Tibial artery (tissue), 4 donors: ENCODE data around the gene GAS7.

ENCODE experiments used
- DNase-seq, 2 donors: peaks; one replicate each; pipeline ENCODE4 v3.0.0-alpha.2; 2019
- H3K27ac ChIP-seq, 2 donors: fragments of 200-600 bp; sonication (generic) in 1 of 2; 1 replicate in 1 of 2; 2 replicates in 1 of 2; pipeline ENCODE4 v1.5.1; 2018 to 2019; ENCODE audit warnings: mild to moderate bottlenecking in 1 of 2
- H3K27me3 ChIP-seq, 2 donors: fragments of 200-600 bp; sonication (generic) in 1 of 2; one replicate each; pipeline versions ENCODE4 v1.5.1 to v1.6.0; 2016 to 2019
- H3K36me3 ChIP-seq, 3 donors: fragments of 200-600 bp; sonication (generic) in 2 of 3; one replicate each; pipeline ENCODE4 v1.5.1; 2016 to 2019; ENCODE audit warnings: mild to moderate bottlenecking in 2 of 3
- H3K4me1 ChIP-seq, 4 donors: fragments of 200-600 bp; sonication (generic) in 2 of 4; 1 replicate in 3 of 4; 2 replicates in 1 of 4; pipeline ENCODE4 v1.5.1; 2016 to 2019
- H3K4me3 ChIP-seq, 2 donors: fragments of 200-600 bp; sonication (generic) in 1 of 2; 1 replicate in 1 of 2; 2 replicates in 1 of 2; pipeline ENCODE4 v1.5.1; 2018 to 2019; ENCODE audit warnings: mild to moderate bottlenecking in 2 of 2
- H3K9me3 ChIP-seq, 3 donors: fragments of 200-600 bp; sonication (generic) in 1 of 3; one replicate each; pipeline ENCODE4 v1.5.1; 2016 to 2019
- intact Hi-C: fragments of 100-400 bp; cut with DNase I; formaldehyde crosslinking; loops from one replicate; pipeline ENCODE4 v1.15.0; 2023; ENCODE audit warnings: low total_unique reads
- TF ChIP-seq, protein P1 (sequence below), 2 experiments: fragments of 200-600 bp in 1 of 2; fragments of 450-650 bp in 1 of 2; IDR thresholded peaks; one replicate each; pipeline ENCODE4 v1.5.1; 2017 to 2019; ENCODE audit warnings: antibody characterized with exemption in 2 of 2, mild to moderate bottlenecking in 1 of 2, moderate library complexity in 1 of 2

GAS7 gene

DNA sequence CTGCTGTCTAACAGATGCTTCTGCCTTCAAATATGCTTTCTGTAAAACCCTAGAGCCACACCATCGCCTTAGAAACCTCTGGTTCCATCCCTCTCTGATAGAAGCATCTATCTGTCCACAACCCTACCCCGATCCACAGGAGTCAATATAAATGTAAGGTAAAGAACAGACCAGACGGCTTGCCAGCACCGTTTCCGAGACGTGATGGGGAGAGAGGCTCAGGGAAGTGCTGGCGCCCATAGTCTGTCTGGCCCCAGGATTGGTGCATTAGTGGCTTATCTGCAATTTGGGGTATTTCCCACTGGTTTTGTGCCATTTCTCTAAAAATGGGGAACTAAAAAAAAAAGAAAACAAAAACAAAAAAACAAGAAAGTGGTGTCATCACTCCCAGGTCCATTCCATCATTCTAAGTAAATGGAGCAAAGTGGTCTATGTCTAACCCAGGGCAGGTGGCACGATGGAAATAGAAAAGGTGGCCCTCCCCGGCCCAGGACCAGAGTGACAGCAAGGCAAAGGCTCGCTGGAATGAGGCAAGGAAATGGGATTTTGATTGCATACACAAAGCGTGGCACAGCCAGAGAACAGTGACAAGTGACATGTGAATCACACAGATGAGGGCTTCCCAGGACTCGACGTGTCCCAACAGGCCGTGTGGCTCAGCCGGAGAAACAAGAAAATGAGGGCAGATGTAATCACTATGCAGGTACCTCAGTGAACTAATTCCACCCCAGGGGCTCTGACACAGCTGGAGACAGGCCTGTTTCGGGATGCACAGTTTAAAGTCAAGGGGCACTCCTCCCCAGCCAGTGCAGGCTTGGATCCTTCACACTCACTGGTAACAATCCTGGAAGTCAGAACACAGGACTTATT lies 125.6 kb downstream of the GAS7 start:
- TF ChIP-seq, protein P1, sequence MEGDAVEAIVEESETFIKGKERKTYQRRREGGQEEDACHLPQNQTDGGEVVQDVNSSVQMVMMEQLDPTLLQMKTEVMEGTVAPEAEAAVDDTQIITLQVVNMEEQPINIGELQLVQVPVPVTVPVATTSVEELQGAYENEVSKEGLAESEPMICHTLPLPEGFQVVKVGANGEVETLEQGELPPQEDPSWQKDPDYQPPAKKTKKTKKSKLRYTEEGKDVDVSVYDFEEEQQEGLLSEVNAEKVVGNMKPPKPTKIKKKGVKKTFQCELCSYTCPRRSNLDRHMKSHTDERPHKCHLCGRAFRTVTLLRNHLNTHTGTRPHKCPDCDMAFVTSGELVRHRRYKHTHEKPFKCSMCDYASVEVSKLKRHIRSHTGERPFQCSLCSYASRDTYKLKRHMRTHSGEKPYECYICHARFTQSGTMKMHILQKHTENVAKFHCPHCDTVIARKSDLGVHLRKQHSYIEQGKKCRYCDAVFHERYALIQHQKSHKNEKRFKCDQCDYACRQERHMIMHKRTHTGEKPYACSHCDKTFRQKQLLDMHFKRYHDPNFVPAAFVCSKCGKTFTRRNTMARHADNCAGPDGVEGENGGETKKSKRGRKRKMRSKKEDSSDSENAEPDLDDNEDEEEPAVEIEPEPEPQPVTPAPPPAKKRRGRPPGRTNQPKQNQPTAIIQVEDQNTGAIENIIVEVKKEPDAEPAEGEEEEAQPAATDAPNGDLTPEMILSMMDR (IDR thresholded peaks at IDR 0.05): no peak
- intact Hi-C loops: no loop called here
- H3K4me1 ChIP-seq: no peaks in the 10 kb centered on the region
- H3K27ac ChIP-seq: no peak overlapping the region
- no peaks in the 10 kb centered on the region for H3K27me3 ChIP-seq
- DNase-seq: no peak
- no peak overlapping the region for H3K4me3 ChIP-seq
- H3K9me3 ChIP-seq: peaks cover 0 to 5% (median 0%) of the 10 kb centered on the region in 3 donors
- no peaks in the 10 kb centered on the region for H3K36me3 ChIP-seq

DNA sequence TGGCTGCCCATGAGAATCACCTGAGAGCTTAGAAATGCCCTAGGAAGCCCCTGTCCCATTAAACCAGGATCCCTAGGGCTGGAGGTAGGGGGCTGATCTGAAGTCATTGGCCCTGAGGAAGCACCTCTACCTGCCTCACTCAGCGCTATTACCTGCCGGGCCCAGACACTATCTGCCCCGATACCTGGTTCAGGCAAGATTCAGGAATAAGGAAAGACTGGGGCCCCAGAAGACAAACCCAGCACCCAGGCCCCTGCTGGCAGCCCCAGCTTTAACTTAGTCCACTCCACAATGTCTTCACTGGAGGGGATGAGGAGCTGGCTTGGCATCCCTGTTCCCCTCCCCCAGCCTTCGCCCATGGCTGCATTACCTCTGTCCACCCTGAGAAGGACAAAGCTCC lies 126.3 kb downstream of the GAS7 start:
- H3K27ac ChIP-seq: no peak overlapping the region
- intact Hi-C loops: no loop called here
- no peaks in the 10 kb centered on the region for H3K27me3 ChIP-seq
- DNase-seq: no peak
- no peaks in the 10 kb centered on the region for H3K36me3 ChIP-seq
- no peaks in the 10 kb centered on the region for H3K4me1 ChIP-seq
- H3K9me3 ChIP-seq: peaks cover 0 to 2% (median 0%) of the 10 kb centered on the region in 3 donors
- TF ChIP-seq, protein P1 (IDR thresholded peaks at IDR 0.05): no peak
- H3K4me3 ChIP-seq: no peak overlapping the region

DNA sequence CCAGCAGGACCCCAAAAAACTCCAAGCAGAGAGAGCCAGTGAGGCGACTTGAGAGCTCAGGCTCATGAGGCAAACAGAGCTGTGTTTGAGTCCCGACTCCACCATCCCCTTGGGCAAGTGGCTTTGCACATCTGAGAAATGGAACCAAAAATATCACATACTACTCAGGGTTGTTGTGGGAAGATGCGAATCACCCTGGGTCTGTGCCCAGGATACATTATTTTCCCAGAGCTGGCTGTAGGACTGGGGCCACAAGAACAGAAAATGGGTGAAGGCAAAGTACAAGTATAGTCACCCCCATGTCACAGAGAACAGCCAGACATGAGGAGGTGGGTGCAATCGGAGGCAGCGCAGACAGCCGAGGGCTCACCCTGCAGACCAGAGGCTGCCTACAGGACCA lies 127.3 kb downstream of the GAS7 start:
- DNase-seq: no peak
- intact Hi-C loops: no loop called here
- no peaks in the 10 kb centered on the region for H3K4me1 ChIP-seq
- no peaks in the 10 kb centered on the region for H3K27me3 ChIP-seq
- TF ChIP-seq, protein P1 (IDR thresholded peaks at IDR 0.05): no peak
- H3K36me3 ChIP-seq: no peaks in the 10 kb centered on the region
- H3K9me3 ChIP-seq: no peaks in the 10 kb centered on the region
- no peak overlapping the region for H3K27ac ChIP-seq
- no peak overlapping the region for H3K4me3 ChIP-seq

DNA sequence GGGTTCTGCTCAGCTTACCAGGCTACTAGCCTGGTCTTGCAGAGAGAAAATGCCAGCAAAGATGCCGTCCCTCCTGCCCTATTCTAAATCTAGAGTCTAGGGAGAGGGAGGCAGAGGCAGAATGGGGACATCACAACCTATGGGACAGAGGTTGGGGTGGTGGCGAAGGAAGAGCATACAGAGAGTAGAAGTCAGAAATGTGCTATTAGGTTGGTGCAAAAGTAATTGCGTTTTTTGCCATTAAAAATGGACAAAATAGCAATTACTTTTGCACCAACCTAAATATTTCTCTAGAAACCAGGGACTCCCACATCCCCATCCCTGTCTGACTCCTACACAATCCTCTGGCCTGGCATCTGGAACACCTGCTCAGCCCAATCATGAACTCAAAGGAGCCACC lies 127.7 kb downstream of the GAS7 start:
- H3K36me3 ChIP-seq: no peaks in the 10 kb centered on the region
- no peak overlapping the region for H3K27ac ChIP-seq
- H3K4me1 ChIP-seq: no peaks in the 10 kb centered on the region
- DNase-seq: no peak
- intact Hi-C loops: no loop called here
- H3K9me3 ChIP-seq: peaks cover 0 to 3% (median 0%) of the 10 kb centered on the region in 3 donors
- TF ChIP-seq, protein P1 (IDR thresholded peaks at IDR 0.05): no peak
- H3K4me3 ChIP-seq: no peak overlapping the region
- no peaks in the 10 kb centered on the region for H3K27me3 ChIP-seq

DNA sequence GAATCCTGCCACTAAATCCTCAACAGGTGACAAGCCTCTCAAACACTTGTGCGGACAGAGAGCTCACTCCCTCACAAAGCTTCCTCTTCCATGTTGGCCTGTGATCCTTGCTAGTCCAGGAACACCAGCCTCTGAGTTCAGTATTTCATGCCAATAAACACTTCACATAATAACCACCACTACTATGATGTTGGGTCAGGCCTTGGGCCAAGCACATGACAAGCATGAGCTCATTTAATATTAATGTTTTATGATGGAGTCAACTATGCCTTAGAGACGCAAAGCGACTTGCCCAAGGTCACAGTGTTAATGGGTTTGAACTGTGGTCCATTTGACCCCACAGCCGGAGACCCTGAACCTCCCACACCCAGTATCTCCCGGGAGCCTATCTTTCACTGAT lies 129.1 kb downstream of the GAS7 start:
- H3K9me3 ChIP-seq: peaks cover 0 to 9% (median 0%) of the 10 kb centered on the region in 3 donors
- no peak overlapping the region for H3K4me3 ChIP-seq
- TF ChIP-seq, protein P1 (IDR thresholded peaks at IDR 0.05): no peak
- intact Hi-C loops: no loop called here
- peak overlapping the region; percentile 23 to 40 for H3K27ac ChIP-seq
- DNase-seq: peak; percentile 75 to 88
- H3K4me1 ChIP-seq: no peaks in the 10 kb centered on the region
- no peaks in the 10 kb centered on the region for H3K27me3 ChIP-seq
- H3K36me3 ChIP-seq: no peaks in the 10 kb centered on the region
